ENCODE results near the gene DENND1C. TPM values are rescaled to one million over a fixed set of nuclear protein-coding genes. Genes with fewer than 3 reads are reported as not detected.

The DENND1C gene
- polyA plus RNA-seq, 2 donors = 1.8 to 3.9 TPM

GRCh38 chr19:6417713-6418561 is 63.6 kb downstream of the DENND1C start:
- peaks cover 41 to 72% of the 10 kb centered on the region in 2 donors for H3K36me3 ChIP-seq (ENCODE audit: control insufficient read depth in 2 of 2, insufficient read depth in 2 of 2, low read length in 1 of 2)
- H3K9me3 ChIP-seq (ENCODE audit: control insufficient read depth in 2 of 2, insufficient read depth in 1 of 2, low read depth in 1 of 2, low read length in 1 of 2) = no peaks in the 10 kb centered on the region
- H3K27ac ChIP-seq (ENCODE audit: low read depth in 2 of 2, low read length in 1 of 2) = no peak overlapping the region
- H3K4me3 ChIP-seq (ENCODE audit: low read depth in 1 of 2, low read length in 2 of 2) = no peak overlapping the region
- 78 to 84% methylated on average over 29 to 33 of the region's 33 CpGs for WGBS, 2 donors
- H3K27me3 ChIP-seq (ENCODE audit: control insufficient read depth in 1 of 2, insufficient read depth in 2 of 2, low read length in 2 of 2) = no peaks in the 10 kb centered on the region
- peaks cover 0 to under 1% of the 10 kb centered on the region in 2 donors for H3K4me1 ChIP-seq (ENCODE audit: control insufficient read depth in 2 of 2, insufficient read depth in 2 of 2, low read length in 1 of 2)

Other genes with a start within 250 kb of the DENND1C start
- gene MLLT1, start 201.8 kb downstream of the DENND1C start, polyA plus RNA-seq = 10 to 100 TPM; 15.5 to 16.3 TPM
- gene ACER1, start 148.2 kb downstream of the DENND1C start, polyA plus RNA-seq = 1 to 10 TPM; 6.2 to 7.4 TPM
- gene CLPP, start 120.3 kb downstream of the DENND1C start, polyA plus RNA-seq = 10 to 100 TPM; 38.0 to 65.5 TPM
- gene ALKBH7, start 109.0 kb downstream of the DENND1C start, polyA plus RNA-seq = 10 to 100 TPM; 40.6 to 57.1 TPM
- gene PSPN, start 105.9 kb downstream of the DENND1C start, polyA plus RNA-seq = under 1 TPM; 0.47 to 0.79 TPM
- 10 to 100 TPM; 35.7 to 46.6 TPM for gene GTF2F1, start 88.6 kb downstream of the DENND1C start, polyA plus RNA-seq
- 10 to 100 TPM; 91.9 to 96.2 TPM for gene KHSRP, start 57.0 kb downstream of the DENND1C start, polyA plus RNA-seq
- 1 to 10 TPM in 1 of 2 donors, under 1 TPM in 1; 0.36 to 1.4 TPM for gene SLC25A41, start 48.0 kb downstream of the DENND1C start, polyA plus RNA-seq
- gene SLC25A23, start 22.0 kb downstream of the DENND1C start, polyA plus RNA-seq = 10 to 100 TPM; 43.5 to 66.0 TPM
- 10 to 100 TPM; 50.8 to 87.6 TPM for gene CRB3, start 17.5 kb downstream of the DENND1C start, polyA plus RNA-seq
- under 1 TPM; 0.06 to 0.16 TPM for gene TUBB4A, start 20.5 kb upstream of the DENND1C start, polyA plus RNA-seq
- gene TNFSF9, start 49.2 kb upstream of the DENND1C start, polyA plus RNA-seq = 1 to 10 TPM; 4.8 to 8.2 TPM
- under 1 TPM; 0.20 to 0.26 TPM for gene CD70, start 109.4 kb upstream of the DENND1C start, polyA plus RNA-seq
- under 1 TPM; 0.49 to 0.98 TPM for gene TNFSF14, start 188.4 kb upstream of the DENND1C start, polyA plus RNA-seq
- gene C3, start 238.9 kb upstream of the DENND1C start, polyA plus RNA-seq = 100 to 1,000 TPM in 1 of 2 donors, 10 to 100 TPM in 1; 25.6 to 137 TPM

Measured in esophagus (tissue), 2 donors.